ENCODE results near the gene ETV3L.
"Not testable (repeated sequence)": the region's sequence is repeated elsewhere in the genome, so short reads cannot be mapped to it uniquely, and the experiment has no call there.

Gene ETV3L

DNA sequence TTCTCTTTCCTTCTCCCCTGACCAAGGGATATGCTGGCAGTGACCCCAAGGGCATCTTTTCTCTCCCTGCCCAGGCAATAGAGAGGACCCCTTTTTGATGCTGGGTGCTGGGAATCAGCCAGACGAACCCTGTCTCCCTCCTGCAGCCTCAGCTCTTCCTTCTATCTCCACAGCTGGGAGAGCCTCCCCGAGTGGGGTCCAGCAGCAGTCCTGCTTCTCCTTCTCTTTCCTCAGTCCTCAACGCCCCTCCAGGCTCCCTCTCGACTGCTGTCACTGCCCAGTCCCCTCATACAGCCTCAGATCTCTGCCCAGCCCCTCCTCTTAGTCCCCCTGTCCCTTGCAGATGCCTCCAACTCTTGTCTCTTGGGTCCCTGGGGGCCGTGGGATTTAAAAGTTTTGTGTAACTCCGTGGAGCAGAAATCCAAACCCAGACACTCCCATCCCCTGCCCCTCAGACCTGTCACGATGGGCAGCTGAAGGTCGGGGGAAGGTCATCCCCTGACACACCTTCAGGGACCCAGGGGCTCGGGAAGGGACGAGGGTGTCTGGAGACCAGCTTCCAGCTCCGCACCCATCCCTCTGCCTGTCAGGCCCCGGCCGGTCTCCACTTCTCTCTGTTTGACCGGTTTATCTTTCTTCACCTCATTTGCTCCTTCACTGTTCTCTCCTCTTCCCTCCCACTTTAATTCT, 5.8 kb upstream of the ETV3L start:
- no peak for DNase-seq (ENCODE audit: low read depth in 2 of 2)

DNA sequence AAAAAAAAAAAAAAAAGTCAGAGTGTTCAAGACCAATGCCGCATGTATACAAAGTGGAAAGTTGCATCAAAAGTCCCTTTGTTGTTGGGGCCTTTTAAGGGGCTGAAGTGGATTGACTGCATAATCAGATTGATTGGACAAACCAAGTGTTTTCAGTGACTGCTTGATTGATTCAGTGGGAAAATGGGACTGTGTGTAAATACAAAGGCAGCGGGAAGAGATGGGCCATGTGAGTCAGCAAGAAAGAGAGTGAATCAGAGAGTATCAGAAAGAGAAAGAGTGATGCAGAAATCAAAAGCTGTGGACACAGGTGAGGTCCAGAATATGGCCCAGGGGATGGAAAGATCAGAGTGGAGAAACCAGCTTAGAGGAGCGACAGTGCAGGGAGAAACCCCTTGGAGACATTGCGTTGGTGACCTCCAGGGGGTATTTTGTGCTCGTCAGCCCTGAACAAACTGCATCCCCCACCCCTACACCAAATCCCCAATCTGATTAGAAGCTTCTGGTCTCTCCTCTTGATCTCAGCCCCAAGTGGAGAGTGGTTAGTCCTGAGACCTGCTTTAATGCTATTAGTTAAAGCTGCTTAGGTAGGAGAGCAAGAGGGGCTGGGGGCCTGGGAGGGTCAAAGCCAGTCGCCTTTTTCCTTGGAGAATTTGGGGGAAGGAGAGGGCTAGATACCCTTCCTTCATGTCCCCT, 5.1 kb upstream of the ETV3L start:
- DNase-seq (ENCODE audit: low read depth in 2 of 2), result no peak

DNA sequence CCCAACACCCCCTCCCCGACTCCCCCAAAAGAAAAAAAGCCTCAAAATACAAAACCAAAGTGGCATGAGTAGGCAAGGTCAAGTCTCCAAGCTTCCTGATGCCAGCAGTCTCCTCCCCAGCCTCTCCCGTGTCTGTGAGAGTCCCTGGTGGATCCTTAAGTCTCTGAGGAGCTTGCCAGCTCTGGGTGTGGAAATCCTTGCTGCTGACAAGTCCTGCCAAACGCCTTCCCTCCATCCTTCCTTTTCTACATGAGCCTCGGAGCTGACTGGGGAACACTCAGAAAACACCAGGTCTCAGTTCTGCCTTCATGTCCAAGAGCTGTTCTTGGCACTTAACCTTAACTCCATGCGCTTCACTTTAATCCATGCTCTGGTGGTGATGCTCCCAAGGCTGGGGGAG, 3.7 kb upstream of the ETV3L start:
- DNase-seq (ENCODE audit: low read depth in 2 of 2), result no peak

DNA sequence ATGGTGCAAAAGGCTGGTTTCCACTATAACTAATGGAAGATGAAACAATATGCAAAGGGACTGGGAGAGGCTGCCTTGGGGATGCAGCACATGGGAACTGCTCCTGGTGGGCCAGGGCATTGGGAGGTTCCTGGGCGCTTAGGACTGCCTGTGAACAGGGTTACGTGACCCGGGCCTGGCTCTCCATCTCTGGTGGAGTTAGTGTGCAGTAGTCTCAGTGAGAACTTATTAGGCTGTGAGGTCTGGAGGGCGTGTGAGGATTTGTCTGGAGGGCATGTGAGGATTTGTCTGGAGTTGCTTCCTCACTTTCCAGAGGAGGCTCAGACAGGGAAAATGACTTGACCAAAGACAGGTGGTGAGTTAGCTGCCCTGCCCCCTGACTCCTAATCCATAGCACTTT, 1.5 kb upstream of the ETV3L start:
- no peak for DNase-seq (ENCODE audit: low read depth in 2 of 2)

DNA sequence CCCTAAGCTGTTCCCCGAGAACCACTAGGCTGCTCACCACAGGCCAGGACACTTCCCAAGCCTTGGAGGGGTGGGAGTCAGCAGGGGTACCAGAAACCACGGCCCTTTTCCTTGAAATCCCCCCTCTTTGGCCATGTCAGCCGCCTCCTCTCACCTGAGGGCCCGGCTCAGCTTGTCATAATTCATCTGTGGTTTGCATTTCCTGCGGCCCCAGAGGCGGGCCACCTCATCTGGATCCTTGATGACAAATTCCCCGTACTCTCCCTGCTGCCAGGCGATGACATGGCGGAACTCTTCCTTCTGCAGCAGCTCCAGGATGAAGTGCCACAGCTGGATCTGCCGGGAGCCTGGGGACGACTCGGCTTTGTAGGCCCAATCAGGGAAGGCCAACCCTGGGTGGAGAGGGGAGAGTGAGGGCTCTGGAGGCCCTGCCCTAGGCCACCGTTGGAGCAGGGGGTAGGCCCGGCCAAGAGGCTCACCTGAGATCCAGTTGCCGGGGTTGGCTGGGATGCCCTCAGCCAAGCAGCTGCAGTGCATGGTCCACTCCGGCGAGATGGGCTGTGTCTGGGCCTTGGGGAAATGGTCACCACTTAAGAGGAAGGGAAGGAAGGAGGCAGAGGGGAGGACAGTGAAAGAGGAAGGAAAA, 498 bp downstream of the ETV3L start:
- not testable (repeated sequence) for DNase-seq (ENCODE audit: low read depth in 2 of 2)

DNA sequence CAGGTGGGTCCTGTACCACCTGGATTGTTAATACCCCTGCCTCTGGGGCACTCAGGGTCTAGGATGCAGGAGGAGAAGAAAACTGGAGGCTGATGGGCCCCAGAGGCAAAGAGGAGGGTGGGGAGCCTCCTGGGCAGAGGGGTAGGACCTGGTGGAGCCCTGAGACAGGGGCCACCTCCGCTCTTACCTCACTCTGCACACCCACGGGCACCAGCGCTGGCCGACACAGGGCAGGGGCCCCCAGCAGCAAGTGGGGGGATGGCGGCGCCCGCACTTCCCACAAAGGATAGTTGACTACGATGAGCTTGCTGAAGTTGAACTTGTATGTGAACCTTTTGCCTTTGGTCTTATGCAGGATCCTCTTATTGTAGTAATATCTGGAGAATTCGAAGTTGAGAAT, 1.1 kb downstream of the ETV3L start:
- DNase-seq (ENCODE audit: low read depth in 2 of 2), result no peak

DNA sequence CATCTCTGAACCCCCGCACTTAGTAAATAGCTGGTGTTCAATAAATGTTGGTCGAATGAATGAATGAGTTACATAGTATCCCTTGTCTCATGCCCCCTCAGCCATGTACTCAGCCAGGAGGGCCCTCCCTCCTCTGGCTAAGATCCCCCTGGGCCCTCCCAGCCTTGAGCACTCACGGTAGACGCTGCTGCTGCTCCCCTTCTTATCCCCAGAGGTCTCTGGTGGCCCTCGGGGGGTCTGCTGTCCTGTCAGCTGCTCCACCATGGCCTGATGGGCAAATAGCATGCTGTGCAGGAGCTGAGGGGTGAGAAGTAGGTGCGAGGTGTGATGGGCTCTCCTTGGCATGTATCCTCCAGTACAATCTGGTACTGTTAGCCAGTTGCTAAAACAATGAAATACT, 1.9 kb downstream of the ETV3L start:
- DNase-seq (ENCODE audit: low read depth in 2 of 2), result no peak

DNA sequence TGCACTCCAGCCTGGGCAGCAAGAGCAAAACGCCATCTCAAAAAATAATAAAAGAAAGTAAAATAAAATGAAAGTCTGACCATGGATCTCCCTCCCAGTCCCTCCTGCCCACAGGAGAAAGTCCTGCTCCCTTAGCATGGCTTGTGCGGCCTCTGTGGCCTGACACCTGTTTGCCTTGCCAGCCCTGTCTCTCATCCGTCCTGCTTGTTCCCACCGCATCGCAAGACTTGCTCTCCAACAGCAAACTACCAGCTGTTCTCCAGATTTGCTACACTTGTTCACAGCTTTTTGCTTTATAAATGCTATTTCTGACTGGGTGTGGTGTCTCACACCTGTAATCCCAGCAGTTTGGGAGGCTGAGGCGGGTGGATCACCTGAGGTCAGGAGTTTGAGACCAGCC, 2.7 kb downstream of the ETV3L start:
- DNase-seq (ENCODE audit: low read depth in 2 of 2), result no peak

DNA sequence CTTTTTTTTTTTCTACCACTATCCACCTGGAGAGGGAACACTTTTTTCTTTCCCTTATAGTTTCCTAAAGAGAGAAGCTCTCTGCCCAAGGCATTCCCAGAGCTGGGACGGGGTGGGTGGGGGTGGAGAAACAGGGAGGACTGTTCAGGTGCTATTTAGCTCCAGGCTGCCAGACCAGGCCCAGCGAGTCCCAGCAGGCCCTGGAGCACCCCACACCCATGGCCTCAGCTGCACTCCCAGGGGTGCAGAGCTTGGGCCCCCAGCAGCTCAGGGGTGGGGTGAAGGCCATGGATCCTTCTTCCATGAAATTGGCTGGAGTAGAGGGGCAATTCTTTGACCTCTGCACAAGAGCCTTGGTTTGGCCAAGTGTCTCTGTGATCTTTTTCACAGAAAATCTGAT, 4.1 kb downstream of the ETV3L start:
- DNase-seq (ENCODE audit: low read depth in 2 of 2), result no peak

DNA sequence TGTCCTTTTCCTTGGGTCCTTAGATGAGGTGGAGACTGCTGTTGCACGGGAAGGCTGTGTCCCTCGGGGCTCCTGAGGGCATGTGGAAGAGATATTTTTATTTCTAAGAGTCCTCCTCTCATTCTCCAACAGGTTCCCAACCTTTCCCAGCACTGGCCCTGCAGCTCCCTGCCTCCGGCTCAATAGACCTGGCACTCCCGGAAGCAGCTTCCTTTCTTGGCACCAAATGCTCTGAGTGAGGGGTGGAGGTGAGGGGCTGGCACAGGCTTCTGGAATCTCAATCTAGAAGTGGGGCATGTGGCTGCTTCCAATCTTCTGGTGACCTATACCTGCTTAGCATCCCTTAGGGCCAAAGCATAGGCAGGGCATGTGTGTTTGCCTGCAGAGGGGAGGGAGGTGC, 4.5 kb downstream of the ETV3L start:
- no peak for DNase-seq (ENCODE audit: low read depth in 2 of 2)

DNA sequence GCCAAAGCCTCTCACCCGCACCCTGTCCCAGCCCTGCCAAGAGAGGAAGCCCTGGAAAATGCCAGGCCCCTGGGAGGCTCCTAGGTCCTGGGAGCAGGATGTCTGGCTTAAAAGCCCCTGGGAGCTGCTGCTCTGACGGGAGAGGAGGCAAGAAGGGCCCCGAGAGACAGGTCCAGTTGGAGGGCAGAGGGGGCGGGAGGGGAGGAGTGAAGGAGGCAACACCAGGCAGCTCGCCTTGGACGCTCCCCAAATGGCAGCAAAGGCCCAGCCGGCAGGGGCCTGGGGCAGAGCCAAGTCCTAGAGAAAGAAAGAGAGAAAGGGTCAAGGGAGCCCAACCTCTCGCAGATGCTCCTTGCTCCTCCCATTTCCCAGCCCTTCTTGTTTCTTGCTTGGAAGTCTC, 6.8 kb downstream of the ETV3L start:
- no peak for DNase-seq (ENCODE audit: low read depth in 2 of 2)

DNA sequence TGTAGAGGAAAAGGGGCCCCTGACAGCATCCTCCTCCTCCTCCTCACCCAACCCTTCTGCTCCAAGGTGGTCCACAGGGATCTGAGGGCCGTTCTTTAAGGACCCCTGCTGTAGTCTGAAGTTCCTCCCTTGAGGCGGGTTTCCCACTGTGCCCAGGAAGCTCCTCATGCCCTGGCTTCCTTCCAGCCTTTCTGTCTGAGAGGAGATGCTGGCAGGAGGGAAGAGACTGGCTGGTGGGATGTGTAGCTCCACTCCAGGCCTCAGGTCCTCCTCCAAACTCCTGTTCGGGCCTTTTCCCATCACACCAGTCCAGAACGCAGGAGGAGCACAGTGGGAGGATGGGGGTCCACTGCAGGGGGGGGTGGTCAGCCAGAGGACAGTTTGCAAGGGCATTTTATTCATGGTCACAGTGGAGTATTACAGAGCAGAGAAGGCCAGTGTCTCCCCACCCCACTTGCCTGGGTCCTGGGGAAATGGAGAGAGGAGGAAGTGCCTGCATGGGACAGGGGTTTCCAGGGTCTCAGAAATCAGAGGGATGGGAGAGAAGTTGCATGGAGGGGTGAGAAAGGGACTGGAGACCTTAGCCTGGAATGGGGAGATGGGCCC, 7.8 kb downstream of the ETV3L start:
- DNase-seq (ENCODE audit: low read depth in 2 of 2), result no peak

DNA sequence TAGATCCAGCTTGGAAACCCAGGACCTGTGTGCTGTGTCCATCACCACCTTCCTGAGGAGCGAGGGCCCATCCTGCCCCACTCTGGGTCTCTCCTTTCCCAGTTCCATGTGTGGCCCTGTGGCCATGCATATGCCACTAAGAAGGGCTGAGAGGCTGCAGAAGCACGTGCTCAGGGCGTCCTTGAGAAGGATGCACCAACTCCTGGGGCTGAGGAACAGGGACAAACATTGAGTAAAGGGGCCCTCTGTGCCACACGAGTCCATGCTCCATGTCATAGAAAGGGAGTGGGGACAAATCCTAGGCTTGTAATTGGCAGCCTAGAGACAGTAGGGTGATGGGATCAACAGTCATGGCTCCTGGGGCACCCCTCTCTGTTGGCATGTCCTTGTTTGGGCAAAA, 8.4 kb downstream of the ETV3L start:
- DNase-seq (ENCODE audit: low read depth in 2 of 2), result no peak

DNA sequence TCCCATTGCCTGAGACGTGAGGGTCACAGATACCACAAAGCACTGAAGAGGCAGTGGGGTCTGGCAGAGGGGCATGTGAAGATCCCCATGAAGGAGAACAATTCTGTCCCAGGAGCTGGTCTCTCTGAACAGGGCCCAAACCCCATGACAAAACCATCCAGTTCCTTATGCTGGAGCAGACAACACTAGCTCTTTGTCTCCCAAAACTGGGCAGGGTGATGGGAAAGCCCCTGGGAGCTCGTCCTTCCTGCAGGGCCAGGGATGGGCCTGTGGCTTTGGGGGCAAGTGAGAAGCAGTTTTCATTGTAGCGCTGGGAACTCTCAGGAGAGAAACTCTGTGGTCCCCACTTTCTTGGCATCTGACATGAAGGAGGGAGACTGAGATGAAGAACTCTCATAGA, 8.8 kb downstream of the ETV3L start:
- no peak for DNase-seq (ENCODE audit: low read depth in 2 of 2)

DNA sequence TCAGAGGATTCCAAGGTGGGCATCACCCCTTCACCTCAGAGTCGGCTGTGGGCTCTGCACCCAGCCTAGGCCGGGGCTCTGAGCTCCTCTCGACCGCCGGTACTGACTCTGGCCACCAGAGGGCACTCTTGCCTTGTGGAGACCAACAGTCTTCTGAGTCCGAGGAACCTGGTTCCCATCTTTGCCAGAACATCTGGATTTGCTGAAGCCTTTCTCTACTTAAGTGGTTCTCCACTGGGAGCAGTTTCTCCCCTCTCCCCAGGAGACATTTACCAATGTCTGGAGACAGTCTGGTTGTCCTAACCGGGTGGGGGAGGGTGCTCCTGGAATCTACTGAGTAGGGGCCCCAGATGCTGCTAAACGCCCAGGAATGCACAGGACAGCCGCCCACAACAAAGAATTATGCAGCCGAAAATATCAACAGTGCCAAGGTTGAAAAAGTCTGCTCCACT, 9.4 kb downstream of the ETV3L start:
- DNase-seq (ENCODE audit: low read depth in 2 of 2), result peak; percentile 75 to 79

DNA sequence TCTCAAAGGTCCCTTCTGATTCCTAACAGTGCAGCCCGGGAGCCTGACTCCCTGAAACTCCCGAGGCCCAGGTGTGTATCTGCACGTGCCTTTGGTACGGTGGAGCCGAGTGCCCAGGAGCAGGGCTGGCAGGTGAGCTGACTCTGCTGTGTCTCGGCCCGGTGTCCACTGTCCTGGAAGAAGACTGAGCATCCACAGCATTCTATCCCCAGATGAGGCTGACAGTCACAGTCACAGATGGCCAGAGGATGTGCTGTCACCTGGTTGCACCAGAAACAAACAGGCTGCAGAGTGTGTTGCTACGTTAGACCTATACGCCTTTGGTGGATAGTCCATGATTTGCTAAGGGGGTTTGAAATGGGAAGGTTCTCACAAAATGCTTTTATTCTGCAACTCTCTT, 9.8 kb downstream of the ETV3L start:
- DNase-seq (ENCODE audit: low read depth in 2 of 2), result no peak

DNA sequence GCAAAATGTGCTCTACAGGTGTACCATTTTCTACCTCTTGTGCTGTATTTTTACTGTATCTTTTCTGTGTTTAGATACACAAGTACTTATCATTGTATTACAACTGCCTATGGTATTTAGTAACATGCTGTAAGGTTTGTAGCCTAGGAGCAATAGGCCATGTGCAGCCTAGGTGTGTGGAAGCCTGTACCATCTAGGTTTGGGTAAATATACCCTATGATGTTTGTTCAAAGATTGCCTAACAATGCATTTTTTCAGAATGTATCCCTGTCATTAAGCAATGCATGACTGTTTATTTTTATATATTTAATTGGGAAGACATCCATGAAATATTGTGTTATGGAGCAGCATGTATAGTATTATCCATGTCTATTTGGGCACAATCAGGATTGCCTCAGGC, 11.0 kb downstream of the ETV3L start:
- no peak for DNase-seq (ENCODE audit: low read depth in 2 of 2)

DNA sequence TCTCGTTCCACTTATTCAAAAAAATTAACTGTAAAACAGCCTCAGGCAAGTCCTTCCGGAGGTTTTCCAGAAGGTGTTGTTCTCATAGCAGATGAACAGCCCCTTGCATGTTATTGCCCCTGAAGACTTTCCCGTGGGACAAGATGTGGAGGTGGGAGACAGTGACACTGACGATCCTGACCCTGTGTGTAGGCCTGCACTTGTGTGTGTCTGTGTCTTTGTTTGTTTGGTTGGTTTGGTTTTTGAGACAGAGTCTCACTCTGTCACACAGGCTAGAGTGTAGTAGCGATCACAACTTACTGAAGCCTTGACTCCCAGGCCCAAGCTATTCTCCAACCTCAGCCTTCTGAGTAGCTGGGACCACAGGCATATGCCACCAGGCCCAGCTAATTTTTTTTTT, 12.6 kb downstream of the ETV3L start:
- no peak for DNase-seq (ENCODE audit: low read depth in 2 of 2)

DNA sequence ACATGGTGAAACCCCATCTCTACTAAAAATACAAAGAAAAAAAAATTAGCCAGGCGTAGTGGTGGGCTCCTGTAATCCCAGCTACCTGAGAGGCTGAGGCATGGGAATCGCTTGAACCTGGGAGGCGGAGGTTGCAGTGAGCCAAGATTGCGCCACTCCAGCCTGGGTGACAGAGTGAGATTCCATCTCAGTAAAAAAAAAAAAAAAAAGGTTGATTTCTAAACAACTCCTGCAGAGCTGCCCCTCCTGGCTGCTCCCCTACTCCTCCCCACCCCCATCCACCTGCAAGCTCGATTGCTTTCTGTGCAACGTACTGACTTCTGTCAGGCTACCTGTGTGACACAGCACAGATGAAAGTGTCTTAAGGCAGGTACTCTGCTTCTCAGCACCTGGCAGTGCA, 13.3 kb downstream of the ETV3L start:
- no peak for DNase-seq (ENCODE audit: low read depth in 2 of 2)

DNA sequence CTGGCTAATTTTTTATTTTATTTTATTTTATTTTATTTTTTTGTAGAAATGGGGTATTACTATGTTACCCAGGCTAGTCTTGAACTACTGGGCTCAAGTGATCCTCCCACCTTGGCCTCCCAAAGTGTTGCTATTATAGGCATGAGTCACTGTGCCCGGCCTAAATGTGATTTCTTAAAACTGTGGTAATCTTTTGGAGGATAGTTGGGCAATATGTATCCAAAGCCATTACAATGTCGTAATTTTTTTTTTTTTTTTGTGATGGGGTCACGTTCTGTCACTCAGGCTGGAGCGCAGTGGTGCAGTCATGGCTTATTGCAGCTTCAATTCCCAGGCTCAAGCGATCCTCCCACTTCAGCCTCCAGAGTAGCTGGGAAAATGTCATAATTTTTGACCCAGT, 14.2 kb downstream of the ETV3L start:
- DNase-seq (ENCODE audit: low read depth in 2 of 2), result no peak

DNA sequence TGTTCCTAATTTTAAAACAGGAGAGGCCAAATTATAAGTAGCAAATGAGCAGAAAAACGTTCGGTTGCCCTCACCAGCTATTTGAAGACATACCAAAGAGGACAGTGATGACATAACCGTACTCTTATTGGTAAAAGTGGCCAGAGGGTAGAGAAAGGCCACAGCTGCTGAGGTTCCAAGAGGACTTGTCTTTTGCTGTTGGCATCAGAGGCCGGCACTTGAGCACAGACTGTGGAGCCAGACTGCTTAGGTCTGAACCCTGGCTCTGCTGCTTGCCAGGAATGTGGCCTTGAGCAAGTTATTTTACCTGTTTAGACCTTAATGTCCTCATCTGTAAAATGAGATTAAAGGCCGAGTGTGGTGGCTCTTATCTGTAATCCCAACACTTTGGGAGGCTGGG, 14.9 kb downstream of the ETV3L start:
- DNase-seq (ENCODE audit: low read depth in 2 of 2), result no peak

DNA sequence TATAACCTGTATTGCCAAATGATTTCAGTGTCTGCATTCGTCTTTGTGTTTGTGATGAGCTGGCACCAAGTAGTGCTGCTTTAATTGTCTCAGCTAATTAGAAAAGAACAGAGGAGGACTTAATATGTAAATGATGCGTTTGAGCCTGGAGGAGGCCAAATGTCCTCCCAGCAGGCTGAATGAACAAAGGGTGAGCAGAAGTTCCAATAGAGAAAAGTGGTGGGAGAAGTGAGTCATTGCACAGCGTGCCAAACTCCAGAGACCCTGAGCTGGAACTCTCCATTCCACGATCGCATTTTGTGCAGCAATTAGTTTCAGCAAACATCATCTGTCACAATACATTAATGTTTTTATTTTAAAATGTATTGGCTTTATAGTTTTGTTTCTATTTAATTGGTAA, 17.9 kb downstream of the ETV3L start:
- no peak for DNase-seq (ENCODE audit: low read depth in 2 of 2)

DNA sequence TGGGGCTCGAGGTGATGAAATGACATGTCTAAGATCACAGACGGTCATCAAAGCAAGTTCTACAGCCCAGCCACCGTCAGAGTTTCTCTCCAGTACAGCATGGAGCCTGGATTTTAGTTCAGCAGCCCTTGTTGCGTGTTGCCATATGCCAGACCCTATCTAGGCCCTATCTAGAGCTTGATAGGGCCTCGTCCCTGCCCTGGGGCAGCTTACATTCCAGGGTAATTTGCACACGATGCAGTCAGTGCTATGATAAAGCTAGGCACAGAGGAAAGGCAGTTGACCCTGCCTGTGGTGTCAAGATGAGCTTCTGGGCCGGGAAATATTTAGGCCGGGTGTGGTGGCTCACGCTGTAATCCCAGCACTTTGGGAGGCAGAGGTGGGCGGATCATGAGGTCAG, 18.9 kb downstream of the ETV3L start:
- no peak for DNase-seq (ENCODE audit: low read depth in 2 of 2)
